Measurements from ENCODE around the gene STAM2. TPM values are rescaled to one million over a fixed set of nuclear protein-coding genes. Genes with fewer than 3 reads are reported as not detected.
A peak's percentile ranks its signal among the peaks of the same experiment; 100 is the strongest.

STAM2 gene
- total RNA-seq, 1 donor, result 62.0 TPM

DNA sequence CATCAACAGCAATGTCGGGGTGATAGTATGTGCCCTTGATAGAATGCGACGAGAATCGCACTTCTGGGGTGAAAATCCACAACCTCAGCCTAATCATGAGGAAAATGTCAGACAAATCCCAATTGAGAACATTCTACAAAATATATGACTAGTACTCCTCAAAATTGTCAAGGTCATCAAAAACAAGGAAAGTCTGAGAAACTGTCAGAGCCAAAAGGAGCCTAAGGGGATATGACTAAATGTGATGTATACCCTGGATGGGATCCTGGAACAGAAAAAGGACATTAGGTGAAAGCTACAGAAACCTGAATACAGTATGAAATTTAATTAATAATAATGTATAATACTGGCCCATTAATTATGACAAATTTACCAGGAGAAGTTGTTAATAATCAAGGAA lies 69.1 kb downstream of the STAM2 start:
- DNase-seq (ENCODE audit: low read depth), result no peak
- TF ChIP-seq, protein P1, sequence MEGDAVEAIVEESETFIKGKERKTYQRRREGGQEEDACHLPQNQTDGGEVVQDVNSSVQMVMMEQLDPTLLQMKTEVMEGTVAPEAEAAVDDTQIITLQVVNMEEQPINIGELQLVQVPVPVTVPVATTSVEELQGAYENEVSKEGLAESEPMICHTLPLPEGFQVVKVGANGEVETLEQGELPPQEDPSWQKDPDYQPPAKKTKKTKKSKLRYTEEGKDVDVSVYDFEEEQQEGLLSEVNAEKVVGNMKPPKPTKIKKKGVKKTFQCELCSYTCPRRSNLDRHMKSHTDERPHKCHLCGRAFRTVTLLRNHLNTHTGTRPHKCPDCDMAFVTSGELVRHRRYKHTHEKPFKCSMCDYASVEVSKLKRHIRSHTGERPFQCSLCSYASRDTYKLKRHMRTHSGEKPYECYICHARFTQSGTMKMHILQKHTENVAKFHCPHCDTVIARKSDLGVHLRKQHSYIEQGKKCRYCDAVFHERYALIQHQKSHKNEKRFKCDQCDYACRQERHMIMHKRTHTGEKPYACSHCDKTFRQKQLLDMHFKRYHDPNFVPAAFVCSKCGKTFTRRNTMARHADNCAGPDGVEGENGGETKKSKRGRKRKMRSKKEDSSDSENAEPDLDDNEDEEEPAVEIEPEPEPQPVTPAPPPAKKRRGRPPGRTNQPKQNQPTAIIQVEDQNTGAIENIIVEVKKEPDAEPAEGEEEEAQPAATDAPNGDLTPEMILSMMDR (IDR thresholded peaks at IDR 0.05; ENCODE audit: insufficient read depth, low read length), result no peak
- H3K4me3 ChIP-seq (ENCODE audit: low read depth, low read length), result no peak overlapping the region

DNA sequence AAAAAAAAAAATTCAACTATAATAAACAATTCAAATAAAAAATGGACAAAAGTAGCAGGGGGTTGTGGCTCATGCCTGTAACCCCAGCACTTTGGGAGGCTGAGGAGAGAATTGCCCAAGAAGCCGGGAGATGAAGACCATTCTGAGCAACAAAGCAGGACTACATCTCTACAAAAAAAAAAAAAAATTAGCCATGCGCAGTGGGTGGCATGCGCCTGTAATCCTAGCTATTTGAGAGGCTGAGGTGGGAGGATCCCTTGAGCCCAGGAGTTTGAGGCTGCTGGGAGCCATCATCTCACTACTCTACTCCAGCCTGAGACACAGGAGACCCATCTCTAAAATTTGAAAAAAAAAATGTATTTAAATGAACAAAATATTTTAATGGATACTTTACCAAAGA lies 72.3 kb downstream of the STAM2 start:
- no peak overlapping the region for H3K4me3 ChIP-seq (ENCODE audit: low read depth, low read length)
- TF ChIP-seq, protein P1 (IDR thresholded peaks at IDR 0.05; ENCODE audit: insufficient read depth, low read length), result no peak

DNA sequence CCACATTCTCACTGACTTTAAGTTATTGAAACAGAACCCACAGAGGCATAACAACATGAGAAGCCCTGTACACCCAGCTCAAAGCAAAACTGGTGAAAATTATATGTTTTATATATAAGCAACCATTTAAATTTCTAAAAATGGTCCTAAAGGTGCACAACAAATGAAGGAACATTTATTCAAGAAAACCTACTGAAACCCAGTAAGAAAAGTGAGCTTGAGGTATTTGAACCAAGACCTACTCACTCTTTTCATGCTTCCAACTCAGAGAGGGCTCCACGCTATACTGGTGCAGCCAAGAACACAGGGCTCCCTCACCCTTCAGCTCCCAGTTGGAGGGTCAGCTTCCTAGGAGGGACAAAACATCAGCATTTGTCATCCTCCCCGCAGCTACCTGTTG lies 74.6 kb downstream of the STAM2 start:
- TF ChIP-seq, protein P1 (IDR thresholded peaks at IDR 0.05; ENCODE audit: insufficient read depth, low read length), result no peak
- H3K4me3 ChIP-seq (ENCODE audit: low read depth, low read length), result no peak overlapping the region
- no peak for DNase-seq (ENCODE audit: low read depth)

More for the DNA sequence above, 72.3 kb downstream of the STAM2 start:
- DNase-seq (ENCODE audit: low read depth), result no peak

DNA sequence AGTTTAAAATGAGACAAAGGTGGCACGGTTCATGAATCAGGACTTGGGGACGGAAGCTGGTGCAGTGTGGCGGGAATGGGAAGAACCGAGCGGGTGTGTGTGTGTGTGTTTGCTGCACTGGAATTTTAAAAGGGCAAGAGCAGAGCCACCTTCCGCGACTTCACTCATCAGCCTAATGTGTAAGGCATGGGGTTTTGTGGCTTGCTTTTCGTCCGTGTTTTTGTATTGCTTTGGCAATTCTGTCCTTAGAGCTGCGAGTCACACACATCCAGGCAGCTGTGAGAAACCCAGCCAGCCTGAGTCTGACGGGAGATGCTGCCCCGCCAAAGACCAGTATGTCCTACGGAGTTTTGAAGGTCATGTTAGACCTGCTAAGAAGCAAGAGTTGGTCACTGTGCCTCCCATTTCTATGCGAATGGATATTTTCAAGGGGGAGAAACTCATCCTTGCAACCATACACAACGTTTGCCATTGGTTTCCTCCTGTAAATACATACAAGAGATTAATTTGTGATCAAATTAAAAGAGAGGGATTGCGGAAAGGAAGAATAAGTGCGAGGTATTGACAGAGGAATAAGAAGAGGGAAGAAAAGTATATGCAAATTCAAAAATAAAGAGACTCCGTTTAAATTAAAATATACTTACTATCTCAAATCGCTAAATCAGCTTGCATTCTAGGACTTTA lies 76.1 kb downstream of the STAM2 start:
- peak overlapping the region; percentile 64 for H3K4me3 ChIP-seq (ENCODE audit: low read depth, low read length)
- peak; percentile 23 for DNase-seq (ENCODE audit: low read depth)
- TF ChIP-seq, protein P1 (IDR thresholded peaks at IDR 0.05; ENCODE audit: insufficient read depth, low read length), result no peak

DNA sequence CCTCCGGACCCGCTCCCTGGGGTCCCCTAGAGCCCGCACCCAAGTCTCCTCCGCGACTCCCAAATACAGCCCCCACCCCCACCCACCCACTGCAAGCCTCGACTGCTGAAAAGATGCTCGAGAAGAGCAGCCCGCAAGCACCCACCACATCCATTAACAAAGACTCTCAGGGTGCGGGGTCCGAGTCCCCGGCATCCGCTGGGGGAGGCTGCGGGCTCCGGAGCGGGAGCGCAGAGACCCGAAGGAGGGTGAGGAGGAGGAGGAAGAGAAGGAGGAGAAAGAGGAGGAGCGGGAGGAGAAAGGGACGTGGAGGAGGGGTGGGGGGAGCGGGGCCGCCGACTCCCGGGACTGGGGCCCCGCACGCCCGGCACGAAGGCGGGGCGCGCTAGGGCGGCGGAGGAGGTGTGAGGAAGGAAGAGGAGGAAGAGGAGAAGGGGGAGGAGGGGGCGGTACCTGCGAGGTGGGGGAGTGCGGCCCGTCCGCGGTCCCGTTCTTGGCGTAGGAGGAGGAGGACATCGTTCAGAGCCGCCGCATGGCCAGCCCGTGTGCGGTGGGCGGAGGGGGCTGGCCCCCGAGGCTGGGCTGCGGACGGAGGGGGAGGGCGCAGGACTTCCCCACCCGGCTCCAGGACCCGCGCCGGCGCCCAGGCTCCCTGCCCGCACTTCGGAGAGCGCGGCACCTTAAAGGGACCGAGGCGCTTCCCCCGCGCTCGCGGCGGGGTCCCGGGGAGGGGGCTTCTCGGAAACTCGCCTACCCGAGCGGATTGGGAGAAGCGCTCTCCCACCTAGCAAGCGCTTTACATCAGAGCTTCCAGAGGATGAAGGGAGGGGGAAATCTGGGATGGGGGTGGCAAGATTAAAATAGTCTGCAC lies 76.8 kb downstream of the STAM2 start, which contains the start of gene CACNB4:
Gene CACNB4, minus strand, starts transcription at position 549 of the 871 bp plus-strand sequence.
- DNase-seq (ENCODE audit: low read depth), result no peak
- H3K4me3 ChIP-seq (ENCODE audit: low read depth, low read length), result peak within 1 kb of the TSS; percentile 64
- TF ChIP-seq, protein P1 (IDR thresholded peaks at IDR 0.05; ENCODE audit: insufficient read depth, low read length), result no peak

DNA sequence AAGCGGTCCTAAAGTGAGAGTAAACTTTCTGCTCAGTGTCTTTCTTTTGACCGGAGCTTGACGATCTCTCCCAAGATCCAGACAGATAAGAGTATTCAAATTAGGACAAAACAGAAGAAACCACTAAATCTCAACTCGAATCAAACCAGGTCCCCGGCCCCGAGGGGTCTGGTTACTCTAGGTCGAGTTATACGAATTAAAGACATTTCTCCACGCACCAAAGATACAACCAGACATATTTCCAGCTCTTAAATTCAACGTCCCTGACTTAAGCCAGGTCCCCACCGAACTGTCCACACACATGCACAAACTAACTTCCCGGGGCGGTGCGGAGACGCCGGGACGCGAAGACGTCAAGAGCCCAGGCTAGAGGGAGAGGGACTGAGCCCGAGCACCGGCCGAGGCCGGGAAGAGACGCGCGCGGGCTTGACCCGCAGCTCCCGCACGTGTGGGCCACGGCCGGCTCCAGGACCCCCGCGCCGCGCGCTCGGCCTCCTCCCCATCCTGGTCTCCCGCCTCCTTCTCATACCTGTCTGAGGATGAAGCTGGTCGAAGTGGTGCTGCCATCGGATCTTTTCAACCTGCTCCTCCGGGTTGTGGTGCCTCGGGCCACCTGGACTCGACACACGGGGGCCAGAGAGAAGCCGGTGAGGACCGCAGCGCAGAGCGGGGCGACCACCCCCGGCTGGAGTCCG lies 77.6 kb downstream of the STAM2 start:
- DNase-seq (ENCODE audit: low read depth), result no peak
- peak overlapping the region; percentile 64 for H3K4me3 ChIP-seq (ENCODE audit: low read depth, low read length)
- TF ChIP-seq, protein P1 (IDR thresholded peaks at IDR 0.05; ENCODE audit: insufficient read depth, low read length), result no peak
